GM23248 (cell line): ENCODE measurements around the gene VPS26C. TPM values are rescaled to one million over a fixed set of nuclear protein-coding genes. Genes with fewer than 3 reads are reported as not detected.

Experiments used
- DNase-seq: peaks from one replicate; pipeline ENCODE4 v3.0.0-alpha.2; 2015
- H2AFZ ChIP-seq: fragments of 200-600 bp; sonication (generic); 2 replicates; pipeline ENCODE4 v1.6.1; 2016; ENCODE audit warnings: antibody characterized with exemption
- H3F3A ChIP-seq: fragments of 200-600 bp; sonication (generic); 2 replicates; pipeline ENCODE4 v1.6.1; 2016; ENCODE audit warnings: mild to moderate bottlenecking, antibody characterized with exemption, mixed run types; ENCODE audit not compliant: insufficient read depth
- H3K27ac ChIP-seq: fragments of 200-600 bp; sonication (generic); 2 replicates; pipeline ENCODE4 v1.5.1; 2016; ENCODE audit warnings: mild to moderate bottlenecking
- H3K27me3 ChIP-seq: fragments of 200-600 bp; sonication (generic); replicated peaks from 2 replicates; pipeline ENCODE4 v1.6.1; 2016; ENCODE audit warnings: mild to moderate bottlenecking; ENCODE audit not compliant: insufficient read depth
- H3K36me3 ChIP-seq: fragments of 200-600 bp; sonication (generic); 2 replicates; pipeline ENCODE4 v1.6.1; 2016; ENCODE audit warnings: low read depth, mild to moderate bottlenecking
- H3K4me1 ChIP-seq: fragments of 200-600 bp; sonication (generic); 2 replicates; pipeline ENCODE4 v1.6.1; 2016; ENCODE audit warnings: mild to moderate bottlenecking; ENCODE audit not compliant: insufficient read depth
- H3K4me2 ChIP-seq: fragments of 200-600 bp; sonication (generic); one replicate; pipeline ENCODE4 v1.6.1; 2016; ENCODE audit warnings: mild to moderate bottlenecking; ENCODE audit not compliant: unreplicated experiment
- H3K4me3 ChIP-seq: fragments of 200-600 bp; sonication (generic); 2 replicates; pipeline ENCODE4 v1.5.1; 2016; ENCODE audit warnings: mild to moderate bottlenecking
- H3K79me2 ChIP-seq: fragments of 200-600 bp; sonication (generic); 2 replicates; pipeline ENCODE4 v1.6.1; 2016; ENCODE audit warnings: mild to moderate bottlenecking; ENCODE audit not compliant: insufficient read depth
- H3K9ac ChIP-seq: fragments of 200-600 bp; sonication (generic); 2 replicates; pipeline ENCODE4 v1.6.1; 2016; ENCODE audit warnings: mild to moderate bottlenecking
- H3K9me2 ChIP-seq: fragments of 200-600 bp; sonication (generic); 2 replicates; pipeline ENCODE4 v1.6.1; 2016; ENCODE audit warnings: mixed run types, mild to moderate bottlenecking, moderate library complexity; ENCODE audit not compliant: insufficient read depth
- H3K9me3 ChIP-seq: fragments of 200-600 bp; sonication (generic); one replicate; pipeline ENCODE4 v1.6.1; 2017; ENCODE audit warnings: low read depth
- H4K20me1 ChIP-seq: fragments of 200-600 bp; sonication (generic); 2 replicates; pipeline ENCODE4 v1.6.0; 2016; ENCODE audit not compliant: insufficient read depth
- EZH2 ChIP-seq: fragments of 200-600 bp; sonication (generic); IDR thresholded peaks from 2 replicates; pipeline ENCODE4 v1.6.1; 2018; ENCODE audit warnings: antibody characterized with exemption, mild to moderate bottlenecking; ENCODE audit not compliant: insufficient read depth, poor library complexity, severe bottlenecking
- EZH2phosphoT487 ChIP-seq: fragments of 200-600 bp; sonication (generic); IDR thresholded peaks from 2 replicates; pipeline ENCODE4 v1.6.1; 2018; ENCODE audit warnings: antibody characterized with exemption, moderate library complexity, mild to moderate bottlenecking, low read depth; ENCODE audit not compliant: insufficient read depth
- WGBS, 2 experiments: methylation state at CpG; one replicate each; pipeline ENCODE4 v1.1.6; 2015 to 2017; ENCODE audit warnings: low lambda C conversion rate in 2 of 2, low coverage in 1 of 2; ENCODE audit errors: missing lambda C conversion rate in 2 of 2; 5-methylcytosine and 5-hydroxymethylcytosine counted together
- in situ Hi-C: fragments of 300-500 bp; cut with MboI; formaldehyde crosslinking; loops from 2 replicates; pipeline ENCODE4 v1.15.0; 2020
- polyA plus RNA-seq: library from polyadenylated mRNA; unstranded; fragments of >200 nt; fragmentation: Nextera tagmentation; extraction: Ambion mirVana; gene quantifications from 2 replicates; pipeline ENCODE4 v1.2.1, GENCODE V29; 2016
- total RNA-seq: library from RNA; depleted of rRNA; stranded (reverse); fragments of >200 nt; shearing (Covaris generic); gene quantifications from 2 replicates; pipeline ENCODE4 v1.2.3, GENCODE V29; 2014

The VPS26C gene
- total and polyA plus RNA-seq, 2 experiments from 2014 or later = 42.3 to 55.0 TPM

DNA sequence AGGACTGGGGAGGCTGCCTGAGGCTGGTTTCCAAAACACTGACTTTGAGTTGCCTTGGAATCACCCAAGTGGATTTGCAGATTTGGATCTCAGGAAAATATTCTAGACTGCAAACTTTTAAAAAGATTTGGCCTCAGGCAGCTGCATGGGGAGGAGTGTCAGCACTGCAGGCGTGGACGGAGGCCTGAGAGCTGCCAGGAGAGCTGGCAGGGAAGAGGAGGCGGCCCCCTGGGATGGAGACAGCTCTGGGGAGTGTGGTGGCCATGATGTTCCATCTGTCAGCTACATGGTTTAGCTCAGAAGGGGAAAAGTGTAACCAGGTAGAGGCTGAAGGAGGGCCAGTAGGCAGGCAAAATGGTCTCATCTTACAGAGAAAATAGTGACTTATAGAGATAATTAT is 72.1 kb downstream of the VPS26C start:
- no peaks in the 10 kb centered on the region for H3K9me3 ChIP-seq
- peaks cover 6% of the 10 kb centered on the region; the same call in 1 of the 2 replicates for H3K79me2 ChIP-seq
- no peak overlapping the region for H3K4me2 ChIP-seq
- no peaks in the 10 kb centered on the region for H3K27me3 ChIP-seq
- no peaks in the 10 kb centered on the region for H3K9me2 ChIP-seq
- no peak overlapping the region for H3K9ac ChIP-seq
- 80 to 92% methylated on average over 3 of the region's 3 CpGs for WGBS, 2 experiments
- in situ Hi-C loops = no loop called here
- no peak for TF ChIP-seq EZH2phosphoT487
- no peak for TF ChIP-seq EZH2
- no peak overlapping the region for H2AFZ ChIP-seq
- peaks cover 45% of the 10 kb centered on the region for H3K36me3 ChIP-seq
- DNase-seq = no peak
- no peaks in the 10 kb centered on the region for H4K20me1 ChIP-seq
- H3F3A ChIP-seq = 0 out of 2 replicates have a peak, but pooled peaks cover 4% of the 10 kb centered on the region
- no peak overlapping the region for H3K27ac ChIP-seq
- H3K4me1 ChIP-seq = peaks cover 14% of the 10 kb centered on the region; the same call in 1 of the 2 replicates
- H3K4me3 ChIP-seq = no peak overlapping the region

DNA sequence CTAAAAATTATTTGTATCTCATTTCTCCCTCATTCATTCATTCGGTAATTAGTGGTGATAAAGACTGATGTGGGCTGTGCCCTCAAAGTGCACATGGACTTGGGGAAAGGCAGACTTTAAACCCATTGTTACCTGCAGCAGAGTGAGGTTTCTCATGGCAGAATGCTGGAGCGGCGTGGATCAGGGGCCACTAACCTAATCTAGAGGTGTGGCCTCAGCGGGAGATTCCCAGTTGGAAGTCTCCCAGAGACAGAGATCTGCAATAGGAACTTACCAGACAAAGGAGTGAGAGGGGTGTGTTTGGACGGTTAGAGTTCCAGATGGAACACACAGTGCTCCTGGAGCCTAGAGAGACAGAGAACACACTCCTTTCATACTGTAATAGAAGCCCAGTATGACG is 73.5 kb downstream of the VPS26C start:
- no peak overlapping the region for H3K4me2 ChIP-seq
- peaks cover 49% of the 10 kb centered on the region for H3K36me3 ChIP-seq
- in situ Hi-C loops = no loop called here
- 87 to 94% methylated on average over 6 of the region's 6 CpGs for WGBS, 2 experiments
- no peak for DNase-seq
- no peaks in the 10 kb centered on the region for H3K9me2 ChIP-seq
- TF ChIP-seq EZH2 (no peak), EZH2phosphoT487 (no peak)
- H4K20me1 ChIP-seq = no peaks in the 10 kb centered on the region
- H3K4me1 ChIP-seq = peaks cover 9% of the 10 kb centered on the region; the same call in 1 of the 2 replicates
- no peak overlapping the region for H2AFZ ChIP-seq
- no peaks in the 10 kb centered on the region for H3K27me3 ChIP-seq
- no peak overlapping the region for H3K4me3 ChIP-seq
- peaks cover 6% of the 10 kb centered on the region; the same call in 1 of the 2 replicates for H3K79me2 ChIP-seq
- H3F3A ChIP-seq = 0 out of 2 replicates have a peak, but pooled peaks cover 2% of the 10 kb centered on the region
- H3K9ac ChIP-seq = no peak overlapping the region
- no peaks in the 10 kb centered on the region for H3K9me3 ChIP-seq
- H3K27ac ChIP-seq = no peak overlapping the region

DNA sequence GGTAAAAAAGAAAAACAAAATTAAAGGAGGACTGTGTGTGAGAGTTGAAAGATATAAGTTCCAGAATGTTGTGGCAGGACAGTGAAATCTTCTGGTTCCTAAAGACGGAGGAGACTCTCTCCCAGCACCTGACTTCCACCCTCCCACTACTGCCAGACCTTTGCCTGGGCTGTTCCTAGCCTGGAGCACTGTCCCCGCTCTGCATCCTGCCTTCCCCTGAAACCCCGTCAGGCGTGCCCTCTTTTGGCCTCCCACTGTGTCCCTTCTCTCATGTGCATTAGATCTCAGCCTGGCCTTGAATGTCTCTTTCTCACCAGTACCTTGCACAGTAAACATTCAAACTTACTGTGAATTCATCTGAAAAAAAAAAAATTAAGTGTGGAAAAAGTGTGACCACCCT is 74.1 kb downstream of the VPS26C start:
- Histone ChIP-seq H3K4me3 (no peak overlapping the region), H2AFZ (no peak overlapping the region), H3K9me2 (no peaks in the 10 kb centered on the region), H3K4me2 (no peak overlapping the region), H3K27ac (no peak overlapping the region), H4K20me1 (no peaks in the 10 kb centered on the region), H3K9ac (no peak overlapping the region), H3K36me3 (peaks cover 49% of the 10 kb centered on the region), H3K27me3 (no peaks in the 10 kb centered on the region), H3K9me3 (no peaks in the 10 kb centered on the region), H3F3A (no peaks in the 10 kb centered on the region), H3K4me1 (peaks cover 8% of the 10 kb centered on the region; the same call in 1 of the 2 replicates), H3K79me2 (peaks cover 6% of the 10 kb centered on the region; the same call in 1 of the 2 replicates)
- 73 to 74% methylated on average over 4 of the region's 4 CpGs for WGBS, 2 experiments
- no peak for DNase-seq
- in situ Hi-C loops = no loop called here
- no peak for TF ChIP-seq EZH2
- no peak for TF ChIP-seq EZH2phosphoT487

DNA sequence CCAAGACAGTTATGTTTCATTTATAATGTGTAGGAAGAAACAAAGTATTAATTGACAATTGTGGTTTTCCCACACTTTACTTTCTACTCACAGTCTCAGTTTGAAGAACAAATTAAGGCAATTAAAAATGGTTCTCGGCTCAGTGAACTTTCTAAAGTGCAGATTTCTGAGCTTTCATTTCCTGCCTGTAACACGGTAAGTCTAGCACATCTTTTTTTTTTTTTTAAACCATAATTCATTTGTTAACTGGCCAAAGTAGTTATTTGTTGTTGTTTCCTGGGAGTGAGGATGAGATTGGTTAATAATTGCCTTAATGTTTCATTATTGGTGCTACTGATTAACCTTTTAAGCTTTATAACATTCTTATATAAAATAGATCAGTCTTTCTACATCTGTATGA is 75.1 kb downstream of the VPS26C start:
- no peaks in the 10 kb centered on the region for H4K20me1 ChIP-seq
- H3K9me2 ChIP-seq = no peaks in the 10 kb centered on the region
- H3K27me3 ChIP-seq = no peaks in the 10 kb centered on the region
- H3K9ac ChIP-seq = no peak overlapping the region
- no peak for DNase-seq
- no peak overlapping the region for H3K27ac ChIP-seq
- peaks cover 52% of the 10 kb centered on the region for H3K36me3 ChIP-seq
- H3K4me1 ChIP-seq = peaks cover 8% of the 10 kb centered on the region; the same call in 1 of the 2 replicates
- H3K9me3 ChIP-seq = no peaks in the 10 kb centered on the region
- WGBS, 2 experiments = 57 to 66% methylated on average over 2 of the region's 2 CpGs
- H2AFZ ChIP-seq = no peak overlapping the region
- H3K4me3 ChIP-seq = no peak overlapping the region
- H3K4me2 ChIP-seq = no peak overlapping the region
- no peaks in the 10 kb centered on the region; the same call in 1 of the 2 replicates for H3K79me2 ChIP-seq
- H3F3A ChIP-seq = no peaks in the 10 kb centered on the region
- in situ Hi-C loops = no loop called here
- TF ChIP-seq EZH2 (no peak), EZH2phosphoT487 (no peak)

DNA sequence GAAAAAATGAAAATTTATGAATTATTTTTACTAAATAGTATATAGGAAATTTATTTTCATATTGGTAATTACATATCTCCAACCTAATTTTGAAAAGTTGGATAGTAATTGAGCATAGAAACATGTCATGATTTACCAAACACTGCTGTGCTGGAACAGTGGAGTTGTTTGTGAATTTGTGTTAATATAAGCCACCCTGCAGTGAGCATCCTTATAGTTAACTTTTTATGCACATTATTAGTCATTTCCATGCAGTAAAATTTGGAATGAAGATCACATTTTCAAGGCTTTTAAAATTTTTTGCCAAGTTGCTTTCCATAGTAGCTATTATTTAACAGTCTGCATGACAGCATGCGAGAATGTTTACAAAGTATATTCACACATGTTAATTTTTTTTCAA is 78.3 kb downstream of the VPS26C start:
- H3K9me2 ChIP-seq = no peaks in the 10 kb centered on the region
- no peak overlapping the region for H3K27ac ChIP-seq
- no peak for DNase-seq
- H3F3A ChIP-seq = no peaks in the 10 kb centered on the region
- H3K4me1 ChIP-seq = no peaks in the 10 kb centered on the region
- H3K9ac ChIP-seq = no peak overlapping the region
- H3K4me2 ChIP-seq = no peak overlapping the region
- 95 to 100% methylated on average over 1 of the region's 1 CpG for whole genome bisulfite sequencing, 2 experiments
- no peaks in the 10 kb centered on the region for H4K20me1 ChIP-seq
- peaks cover 56% of the 10 kb centered on the region for H3K36me3 ChIP-seq
- no peak overlapping the region for H3K4me3 ChIP-seq
- TF ChIP-seq EZH2 (no peak), EZH2phosphoT487 (no peak)
- no peak overlapping the region for H2AFZ ChIP-seq
- H3K27me3 ChIP-seq = no peaks in the 10 kb centered on the region
- peaks cover 13% of the 10 kb centered on the region for H3K79me2 ChIP-seq
- no peaks in the 10 kb centered on the region for H3K9me3 ChIP-seq
- in situ Hi-C loops = no loop called here
